ENCODE results near the gene FAM13A. TPM values are rescaled to one million over a fixed set of nuclear protein-coding genes. Genes with fewer than 3 reads are reported as not detected.

The FAM13A gene
- total and polyA plus RNA-seq, 2 of the 4 experiments (the other 2 are of a cell fraction) = 13.1 to 22.0 TPM

DNA sequence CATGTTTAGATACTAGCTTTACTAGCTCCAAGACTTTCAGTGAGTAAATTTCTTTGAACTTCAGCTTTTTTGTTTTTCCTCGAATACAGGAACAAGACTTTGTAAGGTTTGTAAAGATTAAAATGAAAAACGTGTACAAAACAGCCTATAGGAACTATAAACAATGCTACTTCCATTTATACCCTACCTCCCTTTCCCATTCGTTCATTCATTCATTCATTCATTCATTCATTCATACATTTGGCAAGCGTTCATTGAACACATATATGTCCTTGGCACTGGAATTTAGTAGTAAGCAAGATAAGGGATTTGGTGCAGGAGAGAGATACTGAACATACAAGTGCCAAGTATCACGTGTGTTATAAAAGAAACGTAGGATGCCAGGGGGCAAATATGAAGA is 293.9 kb downstream of the FAM13A start:
- no peak overlapping the region for H3K56ac ChIP-seq (ENCODE audit: extremely low read depth, insufficient read depth, low read length)
- H3K23ac ChIP-seq (ENCODE audit: low read depth, low read length) = no peak overlapping the region
- no peak overlapping the region for H2AFZ ChIP-seq (replicated peaks; ENCODE audit: low read length, poor library complexity)
- H3K4me3 ChIP-seq (ENCODE audit: insufficient read depth, low read depth, low read length) = no peak overlapping the region
- peaks cover 14% of the 10 kb centered on the region for H3K9me1 ChIP-seq (ENCODE audit: insufficient read depth, low read length)
- peaks cover 6% of the 10 kb centered on the region for H3K36me3 ChIP-seq (ENCODE audit: control insufficient read depth, insufficient read depth, low read length)
- no peak overlapping the region for H3K27ac ChIP-seq (ENCODE audit: insufficient read depth, low read length)
- in situ Hi-C loops (cut with MboI; ENCODE audit: low sequenced_read_pairs) = no loop called here
- DNase-seq = no peak
- H4K5ac ChIP-seq (ENCODE audit: low read depth, low read length) = no peak overlapping the region
- intact Hi-C loops (cut with micrococcal nuclease) = no loop called here
- H3K9me3 ChIP-seq (ENCODE audit: control insufficient read depth, insufficient read depth, low read length) = no peaks in the 10 kb centered on the region
- dilution Hi-C loops (cut with HindIII; ENCODE audit: low sequenced_read_pairs, unreplicated experiment) = no loop called here
- TF ChIP-seq BHLHE40 (IDR thresholded peaks at IDR 0.05; ENCODE audit: low read depth, low read length) (no peak), SMC3 (IDR thresholded peaks at IDR 0.05; ENCODE audit: low read depth, low read length) (no peak)
- no peak overlapping the region for H4K8ac ChIP-seq (ENCODE audit: low read depth in 2 of 2, low read length in 2 of 2)
- no peak overlapping the region for H3K14ac ChIP-seq (replicated peaks; ENCODE audit: low read depth, low read length)
- BruUV-seq (replicated peaks) = no TSS peak
- no peak overlapping the region for H4K91ac ChIP-seq (ENCODE audit: insufficient read depth, low read depth, low read length)
- 100% methylated on average over 1 of the region's 6 CpGs for WGBS, 2 experiments (ENCODE audit: extremely low coverage in 2 of 2, insufficient read length in 1 of 2)
- no peak overlapping the region for H3K18ac ChIP-seq (ENCODE audit: low read depth, low read length)
- H3K79me1 ChIP-seq (ENCODE audit: low read depth in 1 of 2, low read length in 2 of 2) = no peaks in the 10 kb centered on the region
- peaks cover 7% of the 10 kb centered on the region for H3K4me1 ChIP-seq (ENCODE audit: control insufficient read depth, insufficient read depth, low read length)
- POLR2A ChIA-PET (ENCODE audit: unreplicated experiment) = no interaction called here
- no peak for ATAC-seq (ENCODE audit: low read depth)
- H3K4me2 ChIP-seq (ENCODE audit: low read depth, low read length) = no peak overlapping the region
- no peak overlapping the region for H2BK5ac ChIP-seq (ENCODE audit: low read depth, low read length, poor library complexity, severe bottlenecking)
- H2AK5ac ChIP-seq (ENCODE audit: low read depth, low read length) = no peak overlapping the region
- no peaks in the 10 kb centered on the region for H3K27me3 ChIP-seq (ENCODE audit: control insufficient read depth, insufficient read depth, low read length)
- no peak overlapping the region for H2BK20ac ChIP-seq (ENCODE audit: low read depth, low read length)
- no peak overlapping the region for H3K4ac ChIP-seq (ENCODE audit: low read depth, low read length)
- H2AK9ac ChIP-seq (replicated peaks; ENCODE audit: low read depth, low read length, poor library complexity) = no peak overlapping the region
- no peak overlapping the region for H2BK15ac ChIP-seq (ENCODE audit: low read depth, low read length)
- CTCF ChIA-PET = no interaction called here
- H3K9ac ChIP-seq (ENCODE audit: low read depth, low read length) = no peak overlapping the region
- H2BK120ac ChIP-seq (ENCODE audit: low read depth, low read length) = no peak overlapping the region
- no peaks in the 10 kb centered on the region for H4K20me1 ChIP-seq (ENCODE audit: insufficient read depth, low read length)

Measured in IMR-90 (cell line).